ENCODE results near the gene PHF21A. TPM values are rescaled to one million over a fixed set of nuclear protein-coding genes. Genes with fewer than 3 reads are reported as not detected.

The PHF21A gene
- total and polyA plus RNA-seq, 2 of the 13 experiments (the other 11 are each of a cell fraction or from before 2014, with no cell fraction given), result 4.1 to 34.6 TPM

DNA sequence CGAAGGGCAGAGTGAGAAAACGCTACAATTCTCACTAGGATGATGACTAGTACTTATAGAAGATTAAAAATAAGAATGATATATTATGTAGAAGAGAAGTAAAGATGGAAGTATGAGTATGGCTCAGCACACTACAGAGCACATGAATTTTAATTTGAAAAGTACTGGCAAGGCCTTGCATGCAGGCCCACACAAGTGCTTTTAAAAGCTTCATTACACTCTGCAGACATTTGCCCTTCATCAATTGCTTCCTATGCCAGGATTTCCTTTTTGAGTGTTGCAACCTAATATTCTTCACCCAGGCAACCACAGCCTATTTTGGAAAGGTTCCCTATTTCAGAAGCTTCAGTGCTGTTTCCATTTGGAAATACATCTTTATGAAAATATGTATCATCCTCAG is 117.7 kb downstream of the PHF21A start:
- no peak for FAIRE-seq
- no peak for TF ChIP-seq TOE1 (CRISPR knock-in tag; IDR thresholded peaks at IDR 0.05)
- TF ChIP-seq ZFP36 (IDR thresholded peaks at IDR 0.05; ENCODE audit: borderline replicate concordance, low read depth, low read length, partially characterized antibody), result no peak
- TF ChIP-seq ZNF251 (CRISPR knock-in tag; IDR thresholded peaks at IDR 0.05), result no peak
- TF ChIP-seq ZNF24 (IDR thresholded peaks at IDR 0.05), result no peak
- TF ChIP-seq ZNF329 (CRISPR knock-in tag; IDR thresholded peaks at IDR 0.05; ENCODE audit: low read depth), result no peak
- no peak overlapping the region for H3K9ac ChIP-seq (ENCODE audit: insufficient read depth, low read depth, low read length)
- in situ Hi-C loops (cut with HindIII; ENCODE audit: extremely low pct_ligation_motif_present, low pct_unique_long_range_greater_than_20kb), result no loop called here
- intact Hi-C loops (cut with micrococcal nuclease; ENCODE audit: unreplicated experiment), result loop anchor here (10.0 kb wide), 1 partner anchor 159 kb away; the partner anchor contains the start of gene CRY2
- no peak for DNase-seq (ENCODE audit: low spot score)
- ChIA-PET CTCF (ENCODE audit: low intra/inter-chr PET ratio, low total read pairs) (no interaction called here), POLR2A (no interaction called here)
- BruUV-seq (replicated peaks), result no TSS peak
- no peaks in the 10 kb centered on the region for H3K9me3 ChIP-seq (ENCODE audit: low read length)
- H3K79me2 ChIP-seq (ENCODE audit: insufficient read depth, low read length), result no peaks in the 10 kb centered on the region
- H3K4me1 ChIP-seq (ENCODE audit: insufficient read depth, low read length), result no peaks in the 10 kb centered on the region
- no peak overlapping the region for H3K27ac ChIP-seq (ENCODE audit: extremely low read length, insufficient read depth, low read length)
- no peak for ATAC-seq
- H2AFZ ChIP-seq (ENCODE audit: low read length), result no peak overlapping the region
- 96% methylated on average over 2 of the region's 2 CpGs for WGBS (ENCODE audit: low lambda C conversion rate)
- no peak overlapping the region for H3K4me3 ChIP-seq (replicated peaks in 1 of 3; ENCODE audit: insufficient read depth in 1 of 3, low read depth in 2 of 3, low read length in 3 of 3)
- H4K20me1 ChIP-seq (ENCODE audit: insufficient read depth, low read length), result peaks cover 4% of the 10 kb centered on the region; the same call in 1 of the 2 replicates
- H3K27me3 ChIP-seq (ENCODE audit: control insufficient read depth in 1 of 2, insufficient read depth in 2 of 2, low read length in 2 of 2), result no peaks in the 10 kb centered on the region
- no peaks in the 10 kb centered on the region for H3K36me3 ChIP-seq (replicated peaks in 1 of 2; ENCODE audit: control insufficient read depth in 1 of 2, insufficient read depth in 2 of 2, low read length in 2 of 2)
- H3K4me2 ChIP-seq (ENCODE audit: low read depth, low read length), result no peak overlapping the region

DNA sequence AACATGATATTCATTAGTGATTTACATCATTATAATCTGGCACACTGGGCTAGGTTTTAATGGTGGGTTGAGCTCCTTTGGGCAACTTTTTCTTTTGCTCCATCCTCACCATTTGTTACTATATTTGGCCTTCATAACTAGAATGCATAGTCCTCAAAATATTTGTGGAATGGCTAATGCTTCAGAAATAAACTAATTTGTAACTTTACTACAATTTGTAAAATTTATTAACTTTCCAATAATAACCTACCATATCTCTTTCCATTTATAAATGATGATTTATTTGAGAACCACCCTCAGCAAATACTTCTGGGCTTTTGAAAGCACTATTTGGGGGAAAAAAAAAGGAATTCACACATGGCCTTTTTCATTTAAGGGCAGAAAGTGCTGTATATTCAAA is 119.1 kb downstream of the PHF21A start:
- intact Hi-C loops (cut with micrococcal nuclease; ENCODE audit: unreplicated experiment) (loop anchor here (10.0 kb wide), 1 partner anchor 157 kb away; the partner anchor contains the start of gene CRY2), in situ Hi-C loops (cut with HindIII; ENCODE audit: extremely low pct_ligation_motif_present, low pct_unique_long_range_greater_than_20kb) (no loop called here)
- DNase-seq (ENCODE audit: low spot score) (no peak), ATAC-seq (no peak), FAIRE-seq (no peak)
- H3K27me3 ChIP-seq (ENCODE audit: control insufficient read depth in 1 of 2, insufficient read depth in 2 of 2, low read length in 2 of 2), result no peaks in the 10 kb centered on the region
- no peak overlapping the region for H3K27ac ChIP-seq (ENCODE audit: extremely low read length, insufficient read depth, low read length)
- ChIA-PET CTCF (ENCODE audit: low intra/inter-chr PET ratio, low total read pairs) (no interaction called here), POLR2A (no interaction called here)
- no TSS peak for BruUV-seq (replicated peaks)
- no peak overlapping the region for H3K9ac ChIP-seq (ENCODE audit: insufficient read depth, low read depth, low read length)
- no peak overlapping the region for H2AFZ ChIP-seq (ENCODE audit: low read length)
- no peak for TF ChIP-seq RAD51 (IDR thresholded peaks at IDR 0.05; ENCODE audit: borderline replicate concordance)
- TF ChIP-seq SMARCC2 (IDR thresholded peaks at IDR 0.05), result no peak
- TF ChIP-seq ZNF326 (CRISPR knock-in tag; IDR thresholded peaks at IDR 0.05; ENCODE audit: borderline replicate concordance), result no peak
- TF ChIP-seq PLRG1 (conservative IDR thresholded peaks at IDR 0.05), result no peak
- no peak for TF ChIP-seq ZNF605 (CRISPR knock-in tag; IDR thresholded peaks at IDR 0.05)
- TF ChIP-seq MYNN (CRISPR knock-in tag; IDR thresholded peaks at IDR 0.05; ENCODE audit: low read depth), result no peak
- no peak for TF ChIP-seq ZNF629 (CRISPR knock-in tag; conservative IDR thresholded peaks at IDR 0.05)
- TF ChIP-seq ZMYM2 (CRISPR knock-in tag; IDR thresholded peaks at IDR 0.05), result no peak
- TF ChIP-seq ZNF33A (CRISPR knock-in tag; IDR thresholded peaks at IDR 0.05; ENCODE audit: borderline replicate concordance), result no peak
- TF ChIP-seq, protein P1, sequence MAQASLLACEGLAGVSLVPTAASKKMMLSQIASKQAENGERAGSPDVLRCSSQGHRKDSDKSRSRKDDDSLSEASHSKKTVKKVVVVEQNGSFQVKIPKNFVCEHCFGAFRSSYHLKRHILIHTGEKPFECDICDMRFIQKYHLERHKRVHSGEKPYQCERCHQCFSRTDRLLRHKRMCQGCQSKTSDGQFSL (CRISPR knock-in tag; IDR thresholded peaks at IDR 0.05), result no peak
- TF ChIP-seq HNRNPL (IDR thresholded peaks at IDR 0.05; ENCODE audit: low read depth, low read length), result no peak
- TF ChIP-seq RBM39 (IDR thresholded peaks at IDR 0.05; ENCODE audit: low read depth, low read length, poor library complexity, severe bottlenecking), result no peak
- no peak for TF ChIP-seq ZNF44 (CRISPR knock-in tag; IDR thresholded peaks at IDR 0.05)
- TF ChIP-seq RFXANK (CRISPR knock-in tag; IDR thresholded peaks at IDR 0.05), result no peak
- H3K4me3 ChIP-seq (replicated peaks in 1 of 3; ENCODE audit: insufficient read depth in 1 of 3, low read depth in 2 of 3, low read length in 3 of 3), result no peak overlapping the region
- no peaks in the 10 kb centered on the region; a peak in 1 of 5 replicates for H3K36me3 ChIP-seq (replicated peaks in 1 of 2; ENCODE audit: control insufficient read depth in 1 of 2, insufficient read depth in 2 of 2, low read length in 2 of 2)
- H3K79me2 ChIP-seq (ENCODE audit: insufficient read depth, low read length), result no peaks in the 10 kb centered on the region
- peaks cover 4% of the 10 kb centered on the region; the same call in 1 of the 2 replicates for H4K20me1 ChIP-seq (ENCODE audit: insufficient read depth, low read length)
- no peaks in the 10 kb centered on the region for H3K4me1 ChIP-seq (ENCODE audit: insufficient read depth, low read length)
- H3K9me3 ChIP-seq (ENCODE audit: low read length), result no peaks in the 10 kb centered on the region
- no peak overlapping the region for H3K4me2 ChIP-seq (ENCODE audit: low read depth, low read length)
